GM12874 (cell line): ENCODE measurements around the gene RFX7.

Source experiments
- CTCF ChIP-seq: IDR thresholded peaks from 2 replicates; pipeline ENCODE4 v1.5.1; 2011; ENCODE audit warnings: low read depth, mild to moderate bottlenecking, control low read depth, low read length, moderate library complexity; ENCODE audit not compliant: insufficient read depth

The RFX7 gene

GRCh38 chr15:56174649-56175048 lies 69.0 kb downstream of the RFX7 start:
- TF ChIP-seq CTCF: no peak

GRCh38 chr15:56168394-56168793 lies 75.3 kb downstream of the RFX7 start:
- TF ChIP-seq CTCF: no peak

GRCh38 chr15:56165234-56165633 lies 78.4 kb downstream of the RFX7 start:
- no peak for TF ChIP-seq CTCF

- TF ChIP-seq CTCF: no peak
Observed at GRCh38 chr15:56160966-56161365, 82.7 kb downstream of the RFX7 start.

DNA sequence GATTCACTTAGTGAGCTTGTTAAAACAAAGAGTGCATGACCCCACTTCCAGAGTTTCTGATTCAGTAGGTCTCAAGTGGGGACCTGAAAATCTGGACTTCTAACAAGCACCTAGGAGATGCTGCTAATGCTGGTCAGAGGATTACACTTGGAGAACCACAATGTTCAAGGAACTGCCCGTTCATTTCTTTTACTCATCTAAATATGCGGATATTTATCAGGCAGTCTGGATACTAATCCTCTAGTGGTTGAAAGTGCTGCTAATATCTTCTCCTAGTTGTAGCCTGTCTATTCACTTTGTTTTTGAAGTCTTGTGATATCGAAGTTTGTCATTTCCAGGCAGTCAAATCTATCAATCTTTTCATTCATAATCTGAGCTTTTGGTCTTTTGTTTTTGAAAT lies 86.8 kb downstream of the RFX7 start:
- TF ChIP-seq CTCF: no peak

GRCh38 chr15:56150204-56150603 lies 93.5 kb downstream of the RFX7 start:
- TF ChIP-seq CTCF: no peak

GRCh38 chr15:56148064-56148463 lies 95.6 kb downstream of the RFX7 start:
- TF ChIP-seq CTCF: no peak

GRCh38 chr15:56146756-56147155 lies 96.9 kb downstream of the RFX7 start:
- TF ChIP-seq CTCF: no peak
